Neural progenitor cell (in vitro differentiated cells): ENCODE results near the gene ZDHHC1. TPM values are rescaled to one million over a fixed set of nuclear protein-coding genes. Genes with fewer than 3 reads are reported as not detected.
A peak's percentile ranks its signal among the peaks of the same experiment; 100 is the strongest.
"Not testable (repeated sequence)": the region's sequence is repeated elsewhere in the genome, so short reads cannot be mapped to it uniquely, and the experiment has no call there.

Experiments used
- DNase-seq: peaks from one replicate; pipeline ENCODE4 v3.0.0-alpha.2; 2016; ENCODE audit warnings: low spot score
- H2AFZ ChIP-seq: fragments of 200-600 bp; sonication (generic); replicated peaks from 2 replicates; pipeline ENCODE4 v1.6.1; 2016; ENCODE audit warnings: antibody characterized with exemption
- H3F3A ChIP-seq: fragments of 200-600 bp; sonication (generic); 2 replicates; pipeline ENCODE4 v1.6.1; 2016; ENCODE audit warnings: antibody characterized with exemption, low read depth
- H3K27ac ChIP-seq: fragments of 200-600 bp; sonication (generic); 2 replicates; pipeline ENCODE4 v1.5.1; 2016; ENCODE audit warnings: mild to moderate bottlenecking
- H3K27me3 ChIP-seq: fragments of 200-600 bp; sonication (generic); 2 replicates; pipeline ENCODE4 v1.6.1; 2016; ENCODE audit warnings: mild to moderate bottlenecking, moderate library complexity
- H3K36me3 ChIP-seq: fragments of 200-600 bp; sonication (generic); 2 replicates; pipeline ENCODE4 v1.5.1; 2016
- H3K4me1 ChIP-seq: fragments of 200-600 bp; sonication (generic); 2 replicates; pipeline ENCODE4 v1.6.1; 2016; ENCODE audit warnings: mixed run types
- H3K4me2 ChIP-seq: fragments of 200-600 bp; sonication (generic); 2 replicates; pipeline ENCODE4 v1.6.1; 2016
- H3K4me3 ChIP-seq: fragments of 200-600 bp; sonication (generic); 2 replicates; pipeline ENCODE4 v1.5.1; 2016
- H3K79me2 ChIP-seq: fragments of 200-600 bp; sonication (generic); 2 replicates; pipeline ENCODE4 v1.6.1; 2016; ENCODE audit warnings: low read depth
- H3K9ac ChIP-seq: fragments of 200-600 bp; sonication (generic); 2 replicates; pipeline ENCODE4 v1.6.1; 2016
- H3K9me3 ChIP-seq: fragments of 200-600 bp; sonication (generic); 2 replicates; pipeline ENCODE4 v1.5.1; 2016; ENCODE audit warnings: low read depth
- H4K20me1 ChIP-seq: fragments of 200-600 bp; sonication (generic); 2 replicates; pipeline ENCODE4 v1.6.1; 2016; ENCODE audit warnings: low read depth
- H3K27ac Mint-ChIP-seq: 3 replicates; pipeline ENCODE4 v1.8.0; 2021; ENCODE audit warnings: mixed read lengths
- H3K27me3 Mint-ChIP-seq: 2 replicates; pipeline ENCODE4 v1.8.0; 2022; ENCODE audit warnings: low read depth, mild to moderate bottlenecking, inconsistent platforms, moderate library complexity, mixed read lengths; ENCODE audit not compliant: insufficient read depth
- H3K36me3 Mint-ChIP-seq: 3 replicates; pipeline ENCODE4 v1.8.0; 2021; ENCODE audit warnings: mixed read lengths
- H3K4me1 Mint-ChIP-seq: 3 replicates; pipeline ENCODE4 v1.8.0; 2021; ENCODE audit warnings: mixed read lengths
- H3K4me3 Mint-ChIP-seq: 3 replicates; pipeline ENCODE4 v1.8.0; 2021; ENCODE audit warnings: mild to moderate bottlenecking, moderate library complexity, mixed read lengths
- H3K9me3 Mint-ChIP-seq: 3 replicates; pipeline ENCODE4 v1.8.0; 2020; ENCODE audit warnings: mixed read lengths
- CTCF ChIP-seq: fragments of 200-600 bp; sonication (generic); IDR thresholded peaks from 2 replicates; pipeline ENCODE4 v1.5.1; 2017; ENCODE audit warnings: antibody characterized with exemption, mild to moderate bottlenecking
- EZH2 ChIP-seq: fragments of 200-600 bp; sonication (generic); IDR thresholded peaks from 2 replicates; pipeline ENCODE4 v1.6.1; 2017; ENCODE audit warnings: antibody characterized with exemption, mild to moderate bottlenecking, moderate library complexity
- EZH2phosphoT487 ChIP-seq: fragments of 200-600 bp; sonication (generic); IDR thresholded peaks from 2 replicates; pipeline ENCODE4 v1.6.1; 2017; ENCODE audit warnings: antibody characterized with exemption
- total RNA-seq: library from RNA; depleted of rRNA; stranded (reverse); fragments of >200 nt; gene quantifications from 2 replicates; pipeline ENCODE4 v1.2.3, GENCODE V29; 2015; ENCODE audit warnings: low replicate concordance

Gene ZDHHC1
- total RNA-seq, 1 donor from 2014 or later, result 1.5 TPM

GRCh38 chr16:67378642-67379041 is 37.6 kb downstream of the ZDHHC1 start:
- Histone ChIP-seq H3K9me3 (no peaks in the 10 kb centered on the region), H3K27ac (no peak overlapping the region), H3K4me1 (no peaks in the 10 kb centered on the region), H3K36me3 (no peaks in the 10 kb centered on the region), H3K4me2 (no peak overlapping the region), H2AFZ (no peak overlapping the region), H4K20me1 (no peaks in the 10 kb centered on the region), H3K27me3 (no peaks in the 10 kb centered on the region), H3F3A (no peaks in the 10 kb centered on the region), H3K4me3 (no peak overlapping the region), H3K9ac (no peak overlapping the region), H3K79me2 (no peaks in the 10 kb centered on the region)
- Mint-ChIP-seq H3K4me3 (no peak overlapping the region), H3K36me3 (no peaks in the 10 kb centered on the region), H3K4me1 (no peaks in the 10 kb centered on the region), H3K9me3 (no peaks in the 10 kb centered on the region), H3K27ac (no peak overlapping the region), H3K27me3 (peaks cover 5% of the 10 kb centered on the region)
- no peak for DNase-seq
- TF ChIP-seq EZH2phosphoT487 (no peak), CTCF (no peak), EZH2 (no peak)

- H3K27ac ChIP-seq, H3K36me3 Mint-ChIP-seq, H3K4me3 ChIP-seq, H3K4me2 ChIP-seq, H3K4me3 Mint-ChIP-seq, H3K9ac ChIP-seq, H3K27ac Mint-ChIP-seq, H4K20me1 ChIP-seq, H3K9me3 Mint-ChIP-seq, H3K79me2 ChIP-seq, H2AFZ ChIP-seq, H3F3A ChIP-seq, H3K9me3 ChIP-seq, H3K27me3 Mint-ChIP-seq, H3K27me3 ChIP-seq, H3K36me3 ChIP-seq, H3K4me1 ChIP-seq, H3K4me1 Mint-ChIP-seq, DNase-seq: not testable (repeated sequence)
Observed at GRCh38 chr16:67376012-67376411, 40.3 kb downstream of the ZDHHC1 start.

- no peaks in the 10 kb centered on the region for H3K9me3 Mint-ChIP-seq
- peaks cover 5% of the 10 kb centered on the region for H3K27me3 Mint-ChIP-seq
- no peaks in the 10 kb centered on the region for H3K36me3 Mint-ChIP-seq
- peak; percentile 49 for TF ChIP-seq CTCF
- TF ChIP-seq EZH2, result no peak
- no peak overlapping the region for H3K27ac Mint-ChIP-seq
- Histone ChIP-seq H3K9me3 (no peaks in the 10 kb centered on the region), H4K20me1 (no peaks in the 10 kb centered on the region), H3K9ac (no peak overlapping the region), H3K27ac (no peak overlapping the region), H3F3A (no peaks in the 10 kb centered on the region), H3K4me1 (no peaks in the 10 kb centered on the region), H3K4me2 (no peak overlapping the region), H3K36me3 (no peaks in the 10 kb centered on the region), H3K4me3 (no peak overlapping the region), H3K27me3 (peaks cover 42% of the 10 kb centered on the region), H3K79me2 (no peaks in the 10 kb centered on the region), H2AFZ (no peak overlapping the region)
- H3K4me3 Mint-ChIP-seq, result no peak overlapping the region
- DNase-seq, result no peak
- no peaks in the 10 kb centered on the region for H3K4me1 Mint-ChIP-seq
Observed at GRCh38 chr16:67372664-67373063, 43.6 kb downstream of the ZDHHC1 start.

DNA sequence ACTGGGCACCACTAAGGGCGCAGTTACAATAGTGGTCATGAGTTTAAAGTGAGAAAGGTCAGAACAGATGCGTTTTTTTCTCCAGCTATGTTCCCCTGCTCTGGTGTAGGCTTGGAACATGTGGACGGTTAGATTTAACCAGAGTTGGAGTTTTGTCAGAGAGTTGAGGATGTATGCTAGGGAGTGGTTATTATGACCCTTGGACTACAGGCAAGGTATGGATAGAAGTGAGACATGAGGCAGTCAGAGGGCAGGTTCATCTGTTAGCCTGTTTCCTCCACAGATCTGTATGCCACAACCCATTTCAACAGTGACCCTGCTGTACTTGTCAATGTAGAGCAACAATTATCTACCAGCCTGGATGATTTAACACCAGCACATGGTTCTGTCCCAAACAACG is 45.6 kb downstream of the ZDHHC1 start:
- H3K9me3 ChIP-seq, result no peaks in the 10 kb centered on the region
- H3K27ac Mint-ChIP-seq, result no peak overlapping the region
- H3K36me3 Mint-ChIP-seq, result no peaks in the 10 kb centered on the region
- no peak overlapping the region for H3K4me3 ChIP-seq
- H3K4me3 Mint-ChIP-seq, result no peak overlapping the region
- H3K79me2 ChIP-seq, result no peaks in the 10 kb centered on the region
- H4K20me1 ChIP-seq, result no peaks in the 10 kb centered on the region
- H3K27ac ChIP-seq, result no peak overlapping the region
- no peaks in the 10 kb centered on the region for H3K4me1 Mint-ChIP-seq
- no peaks in the 10 kb centered on the region for H3F3A ChIP-seq
- H2AFZ ChIP-seq, result no peak overlapping the region
- no peak overlapping the region for H3K9ac ChIP-seq
- H3K27me3 ChIP-seq, result peaks cover 62% of the 10 kb centered on the region
- no peaks in the 10 kb centered on the region for H3K27me3 Mint-ChIP-seq
- TF ChIP-seq CTCF (no peak), EZH2phosphoT487 (no peak), EZH2 (no peak)
- no peak overlapping the region for H3K4me2 ChIP-seq
- H3K4me1 ChIP-seq, result no peaks in the 10 kb centered on the region
- no peak for DNase-seq
- no peaks in the 10 kb centered on the region for H3K9me3 Mint-ChIP-seq
- H3K36me3 ChIP-seq, result no peaks in the 10 kb centered on the region
